ENCODE data around the gene NR1H2.
"Not testable (repeated sequence)": the region's sequence is repeated elsewhere in the genome, so short reads cannot be mapped to it uniquely, and the experiment has no call there.

NR1H2 gene

DNA sequence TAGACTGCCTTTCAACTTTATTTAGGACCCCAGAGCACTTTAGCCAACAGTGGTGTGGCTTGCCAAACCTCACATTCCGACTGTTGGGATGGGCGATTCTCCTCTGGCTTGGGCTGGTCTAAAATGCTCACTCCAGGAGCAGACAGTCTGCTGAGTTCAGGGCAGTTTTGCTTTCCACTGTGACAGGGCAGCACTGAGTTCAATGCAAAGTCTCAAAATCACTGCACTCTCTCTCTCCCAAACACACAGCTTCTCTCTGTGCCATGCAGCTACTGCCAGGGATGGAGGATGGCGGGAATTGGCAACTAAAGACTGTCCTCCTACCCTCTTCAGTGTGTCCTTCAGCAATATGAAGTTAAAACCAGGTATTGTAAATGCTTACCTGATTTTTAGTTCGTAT is 24.0 kb upstream of the NR1H2 start:
- Histone ChIP-seq H3K9me3 (ENCODE audit: control insufficient read depth, low read depth, low read length) (no peaks in the 10 kb centered on the region), H3K27me3 (ENCODE audit: control insufficient read depth, insufficient read depth, low read length) (no peaks in the 10 kb centered on the region), H3K9ac (ENCODE audit: low read length) (no peak overlapping the region), H3K4me3 (ENCODE audit: low read length) (no peak overlapping the region), H3K27ac (ENCODE audit: low read length) (no peak overlapping the region), H3K4me1 (ENCODE audit: control insufficient read depth, low read depth, low read length) (no peaks in the 10 kb centered on the region), H3K36me3 (ENCODE audit: control insufficient read depth, low read depth, low read length) (no peaks in the 10 kb centered on the region)

DNA sequence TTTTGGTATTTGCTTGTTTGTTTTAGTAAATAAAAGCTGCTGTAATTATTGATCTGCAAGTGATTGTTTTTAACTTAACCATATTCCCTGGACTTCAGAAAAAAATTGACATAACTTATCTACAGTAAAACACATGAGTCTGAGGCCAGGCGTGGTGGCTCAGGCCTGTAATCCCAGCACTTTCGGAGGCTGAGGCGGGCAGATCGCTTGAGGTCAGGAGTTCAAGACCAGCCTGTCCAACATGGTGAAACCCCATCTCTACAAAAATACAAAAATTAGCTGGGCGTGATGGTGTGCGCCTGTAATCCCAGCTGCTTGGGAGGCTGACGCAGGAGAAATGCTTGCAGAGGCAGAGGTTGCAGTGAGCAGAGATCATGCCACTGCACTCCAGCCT is 22.8 kb upstream of the NR1H2 start:
- not testable (repeated sequence) for H3K36me3 ChIP-seq (ENCODE audit: control insufficient read depth, low read depth, low read length); H3K27ac ChIP-seq (ENCODE audit: low read length); H3K4me1 ChIP-seq (ENCODE audit: control insufficient read depth, low read depth, low read length); H3K9me3 ChIP-seq (ENCODE audit: control insufficient read depth, low read depth, low read length); H3K4me3 ChIP-seq (ENCODE audit: low read length); H3K9ac ChIP-seq (ENCODE audit: low read length); H3K27me3 ChIP-seq (ENCODE audit: control insufficient read depth, insufficient read depth, low read length)

DNA sequence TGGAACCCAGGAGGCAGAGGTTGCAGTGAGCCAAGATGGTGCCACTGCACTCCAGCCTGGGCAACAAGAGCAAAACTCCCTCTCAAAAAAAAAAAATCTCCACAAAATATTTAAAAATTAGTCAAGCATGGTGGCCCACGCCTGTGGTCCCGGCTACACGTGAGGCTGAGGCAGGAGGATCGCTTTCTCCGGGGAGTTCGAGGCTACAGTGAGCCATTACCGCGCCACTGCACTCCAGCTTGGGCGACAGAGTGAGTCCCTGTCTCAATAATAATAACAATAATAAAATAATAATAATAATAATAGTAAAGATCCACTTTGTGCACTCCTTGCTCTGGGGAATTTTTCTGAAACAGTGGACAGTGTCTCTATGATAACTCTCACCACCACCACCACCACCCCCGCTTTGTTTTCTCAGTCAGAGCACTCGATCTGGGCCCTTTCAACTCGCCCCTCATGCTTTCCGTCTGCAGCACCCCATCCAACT is 19.5 kb upstream of the NR1H2 start:
- H3K36me3 ChIP-seq (ENCODE audit: control insufficient read depth, low read depth, low read length), result no peaks in the 10 kb centered on the region
- no peaks in the 10 kb centered on the region for H3K9me3 ChIP-seq (ENCODE audit: control insufficient read depth, low read depth, low read length)
- no peak overlapping the region for H3K9ac ChIP-seq (ENCODE audit: low read length)
- no peaks in the 10 kb centered on the region for H3K27me3 ChIP-seq (ENCODE audit: control insufficient read depth, insufficient read depth, low read length)
- H3K4me3 ChIP-seq (ENCODE audit: low read length), result no peak overlapping the region
- no peaks in the 10 kb centered on the region for H3K4me1 ChIP-seq (ENCODE audit: control insufficient read depth, low read depth, low read length)
- no peak overlapping the region for H3K27ac ChIP-seq (ENCODE audit: low read length)

DNA sequence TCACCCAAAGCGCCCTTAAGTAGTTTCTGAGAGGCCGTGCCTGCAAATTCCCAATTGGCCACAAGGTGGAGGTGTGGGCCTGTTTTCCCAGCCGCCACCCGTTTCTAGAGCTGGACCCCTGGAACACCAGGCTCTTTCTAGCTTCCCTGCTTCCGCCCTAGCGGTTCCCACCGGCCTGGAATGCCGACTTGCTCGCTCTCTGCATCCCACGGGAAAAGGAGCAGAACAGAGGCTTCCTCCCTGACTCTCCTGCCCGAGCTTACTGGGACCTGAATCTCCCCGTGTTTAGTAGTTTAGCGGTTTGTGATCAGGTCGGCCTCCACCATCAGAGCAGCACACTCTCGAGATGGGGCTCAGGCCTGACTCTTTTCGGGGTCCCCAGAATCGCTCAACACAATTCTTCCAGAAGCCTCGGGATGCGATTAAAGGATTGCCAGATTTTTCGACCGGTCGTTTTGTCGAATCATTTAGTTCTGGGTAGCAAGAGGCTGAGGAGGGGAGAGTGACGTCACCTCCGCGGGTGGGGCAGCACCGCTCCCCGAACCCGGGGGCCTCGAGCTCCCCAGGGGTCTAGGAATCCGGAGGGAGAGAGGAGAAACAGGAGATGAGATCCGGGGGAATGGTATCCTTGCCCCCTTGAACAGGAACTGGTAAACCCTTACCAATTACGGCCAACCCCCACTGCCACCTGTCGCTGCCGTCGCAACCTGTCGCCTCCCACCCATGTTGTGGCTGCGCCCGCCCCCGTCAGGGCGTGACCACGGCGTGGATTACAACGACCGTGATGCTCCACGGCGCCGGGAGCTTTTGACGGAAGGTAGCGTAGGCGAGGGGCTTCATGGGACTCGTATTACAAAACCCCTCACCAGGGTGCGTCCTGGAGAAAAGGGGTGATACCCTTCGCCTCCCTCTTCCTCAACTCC is 18.8 kb upstream of the NR1H2 start:
- Histone ChIP-seq H3K36me3 (ENCODE audit: control insufficient read depth, low read depth, low read length) (no peaks in the 10 kb centered on the region), H3K27ac (ENCODE audit: low read length) (no peak overlapping the region), H3K4me3 (ENCODE audit: low read length) (no peak overlapping the region), H3K27me3 (ENCODE audit: control insufficient read depth, insufficient read depth, low read length) (no peaks in the 10 kb centered on the region), H3K4me1 (ENCODE audit: control insufficient read depth, low read depth, low read length) (no peaks in the 10 kb centered on the region), H3K9ac (ENCODE audit: low read length) (no peak overlapping the region), H3K9me3 (ENCODE audit: control insufficient read depth, low read depth, low read length) (no peaks in the 10 kb centered on the region)

DNA sequence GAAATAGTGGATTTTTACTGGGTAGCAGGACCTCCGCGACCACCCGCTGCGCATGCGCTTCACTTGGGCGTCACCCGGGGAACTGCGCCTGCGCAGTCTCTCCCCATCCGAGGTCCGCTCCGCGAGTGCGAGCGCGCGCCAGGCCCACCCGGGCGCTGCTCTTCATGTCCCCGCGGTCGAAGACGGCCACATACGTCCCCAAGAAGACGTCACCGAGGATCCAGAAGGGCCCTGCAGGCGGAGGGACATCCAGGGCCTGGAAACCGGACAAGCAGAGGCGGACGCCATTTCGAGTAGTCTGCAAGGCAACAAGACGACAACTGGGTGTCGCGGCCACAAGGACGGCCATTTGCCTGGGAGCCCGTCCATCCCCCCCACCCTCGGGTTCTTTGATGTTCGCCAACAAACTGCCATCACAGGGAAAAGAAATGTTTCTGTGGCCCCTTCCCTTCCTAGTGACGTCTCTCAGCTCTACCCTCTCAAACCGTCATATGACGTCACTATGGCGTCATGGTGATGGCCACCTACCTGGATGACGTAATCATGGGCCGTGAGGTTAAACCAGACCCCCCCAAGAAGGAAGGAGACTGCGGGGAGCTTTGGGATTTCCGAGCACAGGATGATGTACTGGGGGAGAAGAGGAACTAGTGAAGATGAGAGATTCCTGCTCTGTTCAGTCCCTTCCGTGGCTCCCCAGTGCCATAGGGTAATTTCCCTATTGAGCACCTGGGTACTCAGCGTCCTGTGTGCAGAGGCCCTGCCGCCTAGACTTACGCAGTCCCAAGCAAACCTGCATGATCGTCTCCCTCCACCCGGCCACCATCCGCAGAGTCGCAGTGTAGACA is 17.6 kb upstream of the NR1H2 start:
- Histone ChIP-seq H3K27ac (ENCODE audit: low read length) (no peak overlapping the region), H3K27me3 (ENCODE audit: control insufficient read depth, insufficient read depth, low read length) (no peaks in the 10 kb centered on the region), H3K4me3 (ENCODE audit: low read length) (no peak overlapping the region), H3K4me1 (ENCODE audit: control insufficient read depth, low read depth, low read length) (no peaks in the 10 kb centered on the region), H3K9me3 (ENCODE audit: control insufficient read depth, low read depth, low read length) (no peaks in the 10 kb centered on the region), H3K9ac (ENCODE audit: low read length) (no peak overlapping the region), H3K36me3 (ENCODE audit: control insufficient read depth, low read depth, low read length) (no peaks in the 10 kb centered on the region)

DNA sequence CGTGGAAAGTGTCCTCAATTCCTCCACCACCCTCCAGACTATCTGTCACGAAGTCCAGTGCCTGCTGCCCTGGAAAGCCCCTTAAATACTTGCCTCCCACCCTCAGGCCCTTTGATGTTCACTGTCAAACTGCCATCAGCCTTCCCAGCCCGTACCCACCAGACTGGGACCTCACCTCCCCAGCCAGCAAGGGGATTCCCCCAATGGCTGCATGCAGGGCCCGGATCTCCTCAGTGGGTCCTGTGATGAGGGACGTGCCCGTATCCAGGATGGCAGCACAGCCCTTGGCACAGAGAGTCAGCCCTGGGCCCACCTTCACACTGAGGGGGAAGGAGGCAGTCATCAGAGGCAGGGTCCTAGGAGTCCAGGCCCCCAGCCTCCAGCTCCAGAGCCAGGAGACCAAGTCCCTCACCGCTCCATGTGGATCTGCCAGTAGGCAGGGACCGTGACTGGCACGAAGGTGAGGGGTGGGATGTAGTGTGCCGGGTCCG is 16.9 kb upstream of the NR1H2 start:
- no peak overlapping the region for H3K9ac ChIP-seq (ENCODE audit: low read length)
- H3K27ac ChIP-seq (ENCODE audit: low read length), result no peak overlapping the region
- H3K4me1 ChIP-seq (ENCODE audit: control insufficient read depth, low read depth, low read length), result no peaks in the 10 kb centered on the region
- H3K36me3 ChIP-seq (ENCODE audit: control insufficient read depth, low read depth, low read length), result no peaks in the 10 kb centered on the region
- H3K9me3 ChIP-seq (ENCODE audit: control insufficient read depth, low read depth, low read length), result no peaks in the 10 kb centered on the region
- H3K4me3 ChIP-seq (ENCODE audit: low read length), result no peak overlapping the region
- no peaks in the 10 kb centered on the region for H3K27me3 ChIP-seq (ENCODE audit: control insufficient read depth, insufficient read depth, low read length)

DNA sequence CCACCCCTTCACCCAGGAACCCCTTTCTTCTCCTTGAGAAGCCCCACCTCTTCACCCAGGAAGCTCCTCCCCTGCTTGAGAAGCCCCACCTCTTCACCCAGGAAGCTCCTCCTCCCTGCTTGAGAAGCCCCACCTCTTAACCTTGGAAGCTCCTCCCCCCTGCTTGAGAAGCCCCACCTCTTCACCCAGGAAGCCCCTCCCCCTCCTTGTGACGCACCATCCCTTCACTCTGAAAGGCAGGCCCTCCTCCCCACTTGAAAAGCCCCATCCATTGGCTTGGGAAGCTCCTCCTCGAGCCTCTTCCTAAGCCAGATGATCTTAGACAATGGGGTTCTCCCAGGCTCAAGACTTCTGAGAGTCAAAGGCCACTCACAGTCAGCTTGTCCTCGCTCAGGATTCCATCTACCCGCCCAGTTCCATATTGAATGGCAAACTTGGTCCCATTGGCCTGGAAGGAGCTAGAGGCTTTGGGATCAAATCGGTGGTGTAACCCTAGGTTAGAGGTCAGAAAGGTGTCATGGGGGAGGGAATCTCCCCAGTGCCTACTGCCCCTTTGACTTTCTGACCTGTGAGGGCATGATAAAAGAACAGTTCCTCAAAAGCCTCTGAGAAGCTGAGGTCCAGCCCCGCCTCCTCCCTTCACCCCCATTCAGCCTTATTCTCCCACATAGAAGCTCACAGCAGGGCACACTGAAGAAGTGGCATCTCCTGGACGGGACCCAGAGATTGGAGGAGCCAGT is 14.8 kb upstream of the NR1H2 start:
- no peak overlapping the region for H3K27ac ChIP-seq (ENCODE audit: low read length)
- no peaks in the 10 kb centered on the region for H3K27me3 ChIP-seq (ENCODE audit: control insufficient read depth, insufficient read depth, low read length)
- no peaks in the 10 kb centered on the region for H3K36me3 ChIP-seq (ENCODE audit: control insufficient read depth, low read depth, low read length)
- H3K4me1 ChIP-seq (ENCODE audit: control insufficient read depth, low read depth, low read length), result no peaks in the 10 kb centered on the region
- no peak overlapping the region for H3K9ac ChIP-seq (ENCODE audit: low read length)
- no peak overlapping the region for H3K4me3 ChIP-seq (ENCODE audit: low read length)
- H3K9me3 ChIP-seq (ENCODE audit: control insufficient read depth, low read depth, low read length), result no peaks in the 10 kb centered on the region

DNA sequence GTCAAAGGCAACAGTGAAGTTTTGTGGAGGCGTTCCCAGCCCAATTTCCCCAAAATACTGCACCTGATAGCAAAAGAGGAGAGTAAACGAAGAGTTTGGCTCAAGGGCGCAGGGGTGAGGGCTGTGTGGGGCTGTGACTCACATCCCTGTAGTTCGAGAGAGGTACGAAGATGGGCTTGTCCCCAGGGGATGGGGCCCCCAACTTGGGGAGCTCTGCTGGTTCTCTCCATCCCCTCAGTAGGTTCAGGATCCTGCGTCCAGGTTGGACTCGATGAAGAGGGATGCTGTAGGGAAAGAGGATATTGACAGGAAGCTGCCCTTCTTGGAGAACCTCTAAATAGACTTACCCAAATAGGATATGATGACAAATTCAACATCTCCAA is 14.2 kb upstream of the NR1H2 start:
- H3K36me3 ChIP-seq (ENCODE audit: control insufficient read depth, low read depth, low read length), result no peaks in the 10 kb centered on the region
- H3K27ac ChIP-seq (ENCODE audit: low read length), result no peak overlapping the region
- no peaks in the 10 kb centered on the region for H3K4me1 ChIP-seq (ENCODE audit: control insufficient read depth, low read depth, low read length)
- no peak overlapping the region for H3K9ac ChIP-seq (ENCODE audit: low read length)
- H3K27me3 ChIP-seq (ENCODE audit: control insufficient read depth, insufficient read depth, low read length), result no peaks in the 10 kb centered on the region
- H3K9me3 ChIP-seq (ENCODE audit: control insufficient read depth, low read depth, low read length), result no peaks in the 10 kb centered on the region
- no peak overlapping the region for H3K4me3 ChIP-seq (ENCODE audit: low read length)

DNA sequence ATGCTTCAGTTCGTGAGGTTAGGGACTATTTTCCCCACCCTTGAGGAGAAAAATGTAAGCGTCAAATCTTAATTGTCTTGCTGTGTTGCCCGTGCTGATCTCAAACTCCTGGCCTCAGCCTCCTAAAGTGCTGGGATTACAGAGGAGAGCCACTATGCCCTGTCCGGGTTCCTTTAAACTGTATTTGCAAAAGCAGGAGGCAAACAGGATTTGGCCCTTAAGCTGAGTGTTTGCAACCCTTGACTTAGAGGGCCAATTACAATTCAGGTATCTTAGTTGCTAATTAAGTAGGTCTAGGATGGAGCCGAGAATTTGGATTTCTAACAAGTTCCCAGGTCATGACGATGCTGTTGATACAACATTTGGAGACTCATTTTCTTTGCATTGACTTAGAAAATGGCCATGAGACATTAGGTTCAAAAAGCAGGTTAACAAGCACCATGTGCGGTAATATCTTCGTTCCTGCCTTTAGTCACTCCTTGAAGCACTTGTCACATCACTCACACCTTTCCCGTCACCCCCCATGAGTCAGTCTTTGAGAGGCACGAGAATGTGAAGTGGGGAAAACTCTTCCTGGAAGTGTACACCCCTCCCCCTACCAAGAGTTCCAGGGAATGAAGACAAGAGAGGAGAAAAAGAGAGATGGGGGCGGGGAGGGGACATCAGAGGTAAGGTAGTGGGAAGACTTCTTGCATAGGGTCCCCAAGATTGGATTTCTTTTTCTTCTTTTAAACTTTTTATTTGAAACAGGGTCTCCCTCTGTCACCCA is 13.4 kb upstream of the NR1H2 start:
- Histone ChIP-seq H3K4me3 (ENCODE audit: low read length) (no peak overlapping the region), H3K4me1 (ENCODE audit: control insufficient read depth, low read depth, low read length) (no peaks in the 10 kb centered on the region), H3K9me3 (ENCODE audit: control insufficient read depth, low read depth, low read length) (no peaks in the 10 kb centered on the region), H3K27me3 (ENCODE audit: control insufficient read depth, insufficient read depth, low read length) (no peaks in the 10 kb centered on the region), H3K27ac (ENCODE audit: low read length) (no peak overlapping the region), H3K9ac (ENCODE audit: low read length) (no peak overlapping the region), H3K36me3 (ENCODE audit: control insufficient read depth, low read depth, low read length) (no peaks in the 10 kb centered on the region)

DNA sequence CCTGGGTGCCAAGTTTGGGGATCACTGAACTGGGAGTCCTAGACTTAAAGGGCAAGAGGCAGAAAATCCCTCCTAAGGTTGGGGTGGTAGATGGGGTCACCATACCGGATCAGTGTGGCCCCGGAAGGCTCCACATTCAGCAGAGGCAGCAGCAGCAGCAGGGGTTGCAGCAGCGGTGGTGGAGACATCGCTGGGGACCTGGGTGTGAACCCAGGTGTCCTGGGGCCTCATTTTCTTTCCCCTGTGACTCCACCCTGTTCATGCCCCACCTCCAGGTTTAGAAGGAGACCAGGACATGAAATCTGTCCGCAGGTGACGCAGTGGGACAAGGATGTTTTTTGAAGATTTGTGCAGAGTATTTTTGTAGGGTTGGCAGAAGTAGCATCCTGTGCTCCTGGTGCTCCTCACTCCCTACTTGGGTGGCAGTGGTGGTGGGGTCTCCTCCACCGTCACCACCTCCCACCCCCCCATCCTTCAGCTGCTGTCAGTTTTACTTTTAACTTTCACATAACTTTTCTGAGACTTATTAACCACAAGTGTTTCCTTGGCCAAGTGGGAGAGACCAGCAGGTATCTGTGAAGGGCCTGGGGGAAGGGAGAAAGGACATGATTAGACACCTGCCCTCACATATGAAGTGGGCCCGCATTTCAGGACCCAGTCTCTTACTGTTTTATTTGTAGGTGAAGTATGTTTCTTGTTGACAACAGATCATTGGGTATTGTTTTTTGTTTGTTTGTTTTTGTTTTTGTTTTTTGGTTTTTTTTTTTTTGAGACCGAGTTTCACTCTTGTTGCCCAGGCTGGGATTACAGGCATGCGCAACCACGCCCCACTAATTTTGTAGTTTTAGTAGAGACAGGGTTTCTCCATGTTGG is 10.6 kb upstream of the NR1H2 start, which contains the start of gene NAPSA:
TSS of gene NAPSA (minus strand) at position 206 of the 873 bp plus-strand sequence. CDS start at position 188, 18 bp downstream.
- H3K9ac ChIP-seq (ENCODE audit: low read length), result no peak within 1 kb of the TSS
- H3K4me3 ChIP-seq (ENCODE audit: low read length), result no peak within 1 kb of the TSS

More for the DNA sequence above, 10.6 kb upstream of the NR1H2 start, which contains the start of gene NAPSA:
- H3K36me3 ChIP-seq (ENCODE audit: control insufficient read depth, low read depth, low read length), result no peaks in the 10 kb centered on the region
- H3K9me3 ChIP-seq (ENCODE audit: control insufficient read depth, low read depth, low read length), result no peaks in the 10 kb centered on the region
- no peak within 1 kb of the TSS for H3K27ac ChIP-seq (ENCODE audit: low read length)
- H3K4me1 ChIP-seq (ENCODE audit: control insufficient read depth, low read depth, low read length), result peaks cover 2% of the 10 kb centered on the region
- H3K27me3 ChIP-seq (ENCODE audit: control insufficient read depth, insufficient read depth, low read length), result no peaks in the 10 kb centered on the region

All from iPS-18a (cell line).